WI38 (cell line): ENCODE results near the gene MS4A6A.
"Not testable (repeated sequence)": the region's sequence is repeated elsewhere in the genome, so short reads cannot be mapped to it uniquely, and the experiment has no call there.

Experiments
- H3K4me3 ChIP-seq: 2 replicates; pipeline ENCODE4 v1.5.1; 2011; ENCODE audit warnings: low read depth, mild to moderate bottlenecking, control low read depth, low read length
- CTCF ChIP-seq: IDR thresholded peaks from 2 replicates; pipeline ENCODE4 v1.5.1; 2012; ENCODE audit warnings: low read depth, mild to moderate bottlenecking, control low read depth, low read length

The MS4A6A gene

DNA sequence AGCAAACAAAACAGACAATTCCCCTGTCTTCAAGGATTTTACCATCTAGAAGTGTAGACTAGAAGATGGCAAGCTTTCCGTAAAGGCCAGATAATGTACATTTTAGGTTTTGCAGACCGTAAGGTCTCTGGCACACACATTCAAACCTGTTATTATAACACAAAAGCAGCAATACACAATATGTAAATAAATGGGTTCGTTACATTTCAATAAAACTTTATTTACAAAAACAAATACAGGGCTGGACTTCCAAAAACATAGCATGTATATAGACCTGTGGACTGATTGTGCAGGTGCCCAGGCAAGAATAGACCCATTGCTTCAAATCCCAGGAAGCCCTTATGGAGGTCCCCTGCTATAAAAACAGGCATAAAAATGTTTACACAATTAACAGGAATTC lies 27.1 kb upstream of the MS4A6A start:
- TF ChIP-seq CTCF = no peak
- H3K4me3 ChIP-seq = no peak overlapping the region

- TF ChIP-seq CTCF = no peak
- no peak overlapping the region for H3K4me3 ChIP-seq
Observed at GRCh38 chr11:60208951-60209350, 26.1 kb upstream of the MS4A6A start.

DNA sequence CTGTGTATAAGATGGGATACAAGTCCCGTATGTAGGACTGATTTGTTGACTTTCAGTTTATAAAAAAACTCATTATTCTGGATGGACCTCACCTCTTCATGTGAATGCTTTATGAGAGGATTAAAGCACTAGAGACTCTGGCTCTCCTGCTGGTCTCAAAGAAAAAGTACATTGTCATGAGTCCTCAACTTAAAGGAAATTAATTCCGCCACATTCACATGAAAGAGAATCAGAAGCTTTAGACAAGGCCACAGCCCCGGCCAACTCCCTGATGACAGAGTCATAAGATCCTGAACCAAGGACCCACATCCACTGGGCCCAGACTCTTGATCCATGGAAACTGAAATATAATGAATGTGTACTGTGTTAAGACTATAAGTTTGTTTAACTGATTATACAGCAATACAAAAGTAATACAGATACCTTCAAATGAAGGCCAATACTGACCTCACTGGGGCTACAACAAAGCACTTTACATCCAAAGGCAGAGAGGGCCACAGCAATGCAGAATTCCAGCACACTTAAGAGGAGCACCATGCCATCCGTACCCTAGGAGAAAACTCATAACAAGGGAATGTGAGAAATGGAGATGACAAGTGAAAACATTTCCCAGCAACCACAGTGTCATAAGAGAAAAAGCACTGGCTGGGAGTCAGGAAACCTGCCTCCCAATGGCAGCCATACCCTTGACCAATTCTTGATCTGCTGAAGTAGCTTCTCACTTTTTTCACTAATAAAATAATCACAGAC lies 25.4 kb upstream of the MS4A6A start:
- no peak for TF ChIP-seq CTCF

DNA sequence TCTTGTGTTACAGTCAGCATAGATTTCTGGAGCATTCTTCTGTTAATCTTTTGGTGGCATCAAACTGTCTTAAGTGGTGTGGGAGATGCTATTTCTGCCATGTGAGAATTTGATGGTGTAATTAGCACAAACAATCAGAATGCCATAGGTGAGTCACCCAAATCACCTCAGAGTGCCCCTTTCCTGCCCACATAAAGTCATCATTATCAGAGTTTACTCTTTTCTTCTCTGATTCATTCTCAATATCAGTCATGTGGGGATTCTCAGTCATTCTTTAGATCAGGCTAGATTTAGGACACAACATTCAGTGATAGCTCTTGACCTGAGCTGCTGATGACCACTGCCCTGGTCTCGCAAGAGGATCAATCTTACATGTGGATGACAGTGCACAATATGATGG lies 23.7 kb upstream of the MS4A6A start:
- no peak overlapping the region for H3K4me3 ChIP-seq
- no peak for TF ChIP-seq CTCF

More for the DNA sequence above, 25.4 kb upstream of the MS4A6A start:
- no peak overlapping the region for H3K4me3 ChIP-seq

DNA sequence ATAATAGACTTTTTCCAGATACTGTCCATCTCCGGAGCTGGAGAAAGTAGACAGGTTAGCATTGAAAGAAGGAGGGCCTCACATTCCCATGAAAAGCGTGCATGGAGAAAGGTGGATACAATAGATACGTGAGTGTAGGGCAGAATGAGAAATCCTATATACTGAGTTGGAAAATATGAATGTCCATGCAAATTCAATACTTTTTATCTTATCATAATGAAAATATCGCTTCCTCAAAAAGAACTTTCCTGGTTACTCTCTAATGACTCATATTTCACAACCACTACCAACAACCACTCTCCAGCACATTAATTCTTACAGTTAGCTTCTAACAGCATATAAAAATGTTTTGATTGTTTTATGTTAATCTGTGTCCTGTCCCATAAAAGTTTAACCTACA lies 22.0 kb upstream of the MS4A6A start:
- H3K4me3 ChIP-seq = no peak overlapping the region
- TF ChIP-seq CTCF = no peak

- not testable (repeated sequence) for H3K4me3 ChIP-seq
Observed at GRCh38 chr11:60201334-60201733, 18.5 kb upstream of the MS4A6A start.

DNA sequence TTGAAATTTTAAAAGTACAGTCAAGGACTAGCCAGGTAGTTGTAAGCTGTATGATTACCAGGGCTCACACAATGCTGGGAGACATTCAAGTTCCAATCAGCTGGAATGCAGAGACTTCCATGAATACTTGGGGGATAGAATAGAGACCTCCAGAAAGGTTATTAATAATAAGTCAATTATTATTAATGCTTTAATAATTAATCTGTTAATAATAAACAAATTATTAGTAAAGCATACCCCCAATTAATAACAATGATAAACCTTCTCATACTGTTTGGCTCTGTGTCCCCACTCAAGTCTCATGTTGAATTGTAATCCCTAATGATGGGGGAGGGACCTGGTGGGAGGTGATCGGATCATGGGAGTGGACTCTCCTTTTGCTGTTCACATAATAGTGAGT lies 14.6 kb upstream of the MS4A6A start:
- H3K4me3 ChIP-seq = no peak overlapping the region
- TF ChIP-seq CTCF = no peak

DNA sequence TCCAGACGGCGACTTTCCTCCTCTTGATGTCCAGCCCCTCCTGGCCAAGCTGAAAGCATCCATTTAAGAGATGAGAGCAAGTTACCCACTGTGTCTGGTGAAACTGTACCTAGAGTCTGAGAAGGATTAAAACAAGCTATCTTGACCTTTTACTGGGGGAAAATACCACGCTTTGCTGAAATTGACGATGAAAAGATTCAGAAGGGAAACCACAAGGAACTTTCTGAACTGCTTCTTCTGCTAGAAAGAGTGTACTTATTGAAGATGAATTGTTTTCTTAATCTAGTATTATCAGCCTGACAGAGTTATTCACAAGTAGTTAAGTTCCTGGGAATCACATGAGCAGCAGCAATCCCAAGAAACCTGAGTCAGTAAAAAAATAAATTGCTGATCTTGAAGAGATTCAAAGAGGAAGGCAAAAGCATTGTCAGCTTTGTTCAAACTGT lies 13.1 kb upstream of the MS4A6A start:
- no peak for TF ChIP-seq CTCF
- no peak overlapping the region for H3K4me3 ChIP-seq
